ENCODE results near the gene DCN.

DNA sequence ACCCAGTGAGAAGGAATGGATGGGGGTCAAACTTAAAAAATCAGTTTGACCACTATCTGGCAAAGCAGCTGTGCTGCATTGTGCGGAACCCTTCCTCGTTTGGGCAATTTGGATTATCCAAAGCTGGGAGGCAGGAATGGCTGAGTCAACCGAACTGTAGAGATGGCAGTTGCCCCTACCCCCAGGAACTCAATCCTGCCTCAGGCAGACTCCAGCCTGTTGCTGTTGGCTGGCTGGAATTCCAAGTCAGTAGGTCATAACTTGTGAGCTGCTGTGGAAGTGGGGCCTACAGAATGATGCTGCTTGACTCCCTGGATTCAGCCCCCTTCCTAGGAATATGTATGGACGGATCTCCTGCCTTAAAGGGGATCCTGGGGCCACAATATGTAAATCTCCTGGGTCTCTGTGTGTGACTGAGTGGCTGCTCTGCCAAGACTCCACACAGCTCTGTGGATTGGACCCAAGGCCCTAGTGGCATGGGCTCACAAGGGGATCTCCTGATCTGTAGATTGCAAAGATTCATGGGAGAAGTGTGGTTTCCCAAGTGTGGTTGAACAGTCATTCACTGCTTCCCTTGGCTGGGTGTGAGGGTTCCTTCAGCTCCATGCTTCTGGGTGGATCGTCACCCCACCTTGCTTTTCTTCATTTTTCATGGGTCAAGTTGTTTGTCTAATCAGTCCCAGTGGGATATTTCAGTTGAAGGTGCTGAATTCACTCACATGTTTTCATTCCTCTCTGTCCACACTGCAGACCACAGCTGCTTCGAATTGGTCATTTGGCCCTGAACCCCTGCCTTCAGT lies 90.5 kb downstream of the DCN start:
- TF ChIP-seq POLR2A (IDR thresholded peaks at IDR 0.05; ENCODE audit: low read length) (no peak), GATA1 (IDR thresholded peaks at IDR 0.05; ENCODE audit: low read depth, low read length) (no peak)
